Subcutaneous abdominal adipose tissue (tissue), 5 donors: ENCODE data around the gene RAB14.

ENCODE experiments used
- H3K27ac ChIP-seq: one replicate; pipeline ENCODE4 v1.7.0; 2013; ENCODE audit warnings: low read depth, mild to moderate bottlenecking, inconsistent platforms, low read length, moderate library complexity
- H3K27me3 ChIP-seq, 5 donors: one replicate each; pipeline ENCODE4 v1.7.0; 2013; ENCODE audit warnings: low read length in 5 of 5, inconsistent platforms in 1 of 5; ENCODE audit not compliant: control insufficient read depth in 5 of 5, insufficient read depth in 4 of 5
- H3K36me3 ChIP-seq, 5 donors: one replicate each; pipeline ENCODE4 v1.7.0; 2013; ENCODE audit warnings: low read length in 5 of 5; ENCODE audit not compliant: control insufficient read depth in 5 of 5, insufficient read depth in 5 of 5
- H3K4me1 ChIP-seq, 5 donors: one replicate each; pipeline ENCODE4 v1.7.0; 2013; ENCODE audit warnings: low read length in 5 of 5, mild to moderate bottlenecking in 3 of 5, moderate library complexity in 1 of 5; ENCODE audit not compliant: control insufficient read depth in 5 of 5, insufficient read depth in 5 of 5
- H3K4me3 ChIP-seq, 5 donors: one replicate each; pipeline ENCODE4 v1.7.0; 2013; ENCODE audit warnings: low read length in 5 of 5, low read depth in 1 of 5
- H3K9ac ChIP-seq, 5 donors: one replicate each; pipeline ENCODE4 v1.7.0; 2013; ENCODE audit warnings: low read length in 5 of 5, mild to moderate bottlenecking in 4 of 5, moderate library complexity in 3 of 5
- H3K9me3 ChIP-seq, 5 donors: one replicate each; pipeline ENCODE4 v1.7.0; 2013; ENCODE audit warnings: low read length in 5 of 5; ENCODE audit not compliant: control insufficient read depth in 5 of 5
- donor health status: healthy.
- donor health status: healthy.
- donor health status: healthy.
- donor health status: healthy.
- donor health status: healthy.

Gene RAB14

DNA sequence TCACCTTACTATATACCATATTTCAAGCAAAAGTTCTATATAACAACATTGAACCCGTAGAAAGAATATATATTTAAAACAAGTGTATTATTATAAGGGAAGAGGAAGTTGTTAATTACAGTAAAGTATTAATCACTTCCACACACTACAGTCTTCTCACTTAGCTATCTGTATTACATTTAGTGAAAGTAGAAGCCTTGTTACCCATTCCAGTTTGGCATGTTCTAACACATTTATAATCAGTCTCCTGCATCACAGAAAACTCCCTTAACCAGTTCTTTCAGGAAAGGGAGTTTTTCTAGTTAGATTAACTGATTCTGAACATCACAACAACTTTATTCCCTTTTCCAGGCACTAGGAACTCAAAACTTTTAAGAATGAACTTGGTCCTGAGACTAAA, 6.9 kb downstream of the RAB14 start:
- Histone ChIP-seq H3K36me3 (no peaks in the 10 kb centered on the region), H3K4me1 (peaks cover 0 to 86% (median 63%) of the 10 kb centered on the region in 5 donors), H3K27ac (no peak overlapping the region), H3K9ac (no peak overlapping the region), H3K9me3 (no peaks in the 10 kb centered on the region), H3K27me3 (no peaks in the 10 kb centered on the region), H3K4me3 (no peak overlapping the region)

GRCh38 chr9:121192959-121193640, 8.6 kb downstream of the RAB14 start:
- Histone ChIP-seq H3K27ac (no peak overlapping the region), H3K9ac (peak overlapping the region in 1 of 5 donors; percentile 9), H3K27me3 (no peaks in the 10 kb centered on the region), H3K4me3 (no peak overlapping the region), H3K36me3 (no peaks in the 10 kb centered on the region), H3K9me3 (no peaks in the 10 kb centered on the region), H3K4me1 (peaks cover 0 to 71% (median 46%) of the 10 kb centered on the region in 5 donors)

DNA sequence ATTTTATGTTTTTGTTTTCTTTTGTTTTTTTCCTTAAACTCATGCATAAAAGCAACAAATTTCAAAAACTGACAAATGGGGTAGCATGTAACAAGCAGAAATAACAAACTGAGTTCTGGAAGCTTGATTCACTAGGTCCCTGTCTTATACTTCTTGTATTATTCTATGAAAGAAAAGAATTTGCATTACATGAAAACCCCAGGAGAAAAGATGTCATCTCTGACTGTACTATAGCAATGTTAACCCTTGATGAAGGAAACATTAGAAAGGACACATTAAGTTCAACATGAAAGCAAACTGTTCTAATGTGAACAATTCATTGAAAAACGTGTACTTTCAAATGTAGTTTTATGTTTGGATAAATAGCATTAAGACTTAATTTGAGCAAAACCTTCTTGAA, 9.2 kb downstream of the RAB14 start:
- Histone ChIP-seq H3K9me3 (no peaks in the 10 kb centered on the region), H3K4me1 (peaks cover 0 to 69% (median 41%) of the 10 kb centered on the region in 5 donors), H3K27ac (no peak overlapping the region), H3K36me3 (no peaks in the 10 kb centered on the region), H3K4me3 (no peak overlapping the region), H3K27me3 (no peaks in the 10 kb centered on the region), H3K9ac (no peak overlapping the region)

DNA sequence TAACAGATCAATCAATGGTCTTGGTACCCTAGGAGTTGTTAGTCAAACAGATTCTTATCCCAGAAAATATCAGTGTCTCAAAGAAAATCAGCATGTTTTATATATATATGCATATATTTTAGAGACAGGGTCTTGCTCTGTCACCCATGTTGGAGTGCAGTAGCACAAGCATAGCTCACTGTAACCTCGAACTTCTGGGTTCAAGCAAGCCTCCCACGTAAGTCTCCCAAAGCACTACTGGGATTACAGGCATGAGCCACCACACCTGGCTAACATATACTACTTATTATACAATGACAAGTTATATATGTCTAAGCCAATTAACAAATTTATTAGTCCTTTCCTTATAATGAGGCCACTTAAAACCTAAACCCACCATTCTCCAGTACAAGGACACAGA, 10.4 kb downstream of the RAB14 start:
- Histone ChIP-seq H3K9me3 (no peaks in the 10 kb centered on the region), H3K4me3 (no peak overlapping the region), H3K36me3 (peaks cover 0 to under 1% (median 0%) of the 10 kb centered on the region in 5 donors), H3K4me1 (peaks cover 0 to 64% (median 28%) of the 10 kb centered on the region in 5 donors), H3K27me3 (no peaks in the 10 kb centered on the region), H3K27ac (no peak overlapping the region), H3K9ac (no peak overlapping the region)

DNA sequence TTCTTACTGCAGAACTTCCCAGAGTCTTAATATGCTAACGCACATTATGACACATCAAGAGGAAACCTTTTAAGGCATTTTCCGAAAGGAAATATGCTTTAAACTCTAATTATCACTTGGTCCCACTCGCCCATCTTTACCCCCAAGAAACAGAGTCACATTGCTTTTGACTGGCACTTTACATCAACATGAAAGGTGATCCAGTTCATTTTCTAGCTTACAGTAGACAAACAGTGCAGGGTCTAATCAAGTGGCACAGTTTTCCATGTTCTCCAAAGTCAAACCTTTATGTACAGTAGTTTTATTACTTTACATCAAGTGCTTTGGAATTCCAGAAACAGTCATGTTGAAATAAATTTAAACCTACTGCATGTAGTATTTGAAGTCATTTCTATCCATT, 12.0 kb downstream of the RAB14 start:
- Histone ChIP-seq H3K9me3 (no peaks in the 10 kb centered on the region), H3K9ac (no peak overlapping the region), H3K4me3 (no peak overlapping the region), H3K27me3 (no peaks in the 10 kb centered on the region), H3K36me3 (peaks cover 0 to 10% (median 9%) of the 10 kb centered on the region in 5 donors), H3K27ac (no peak overlapping the region), H3K4me1 (peaks cover 0 to 52% (median 27%) of the 10 kb centered on the region in 5 donors)

GRCh38 chr9:121189006-121189405, 12.7 kb downstream of the RAB14 start:
- H3K4me1 ChIP-seq: peaks cover 0 to 51% (median 28%) of the 10 kb centered on the region in 5 donors
- no peak overlapping the region for H3K4me3 ChIP-seq
- H3K36me3 ChIP-seq: peaks cover 0 to 10% (median 9%) of the 10 kb centered on the region in 5 donors
- H3K9ac ChIP-seq: no peak overlapping the region
- no peak overlapping the region for H3K27ac ChIP-seq
- H3K9me3 ChIP-seq: no peaks in the 10 kb centered on the region
- no peaks in the 10 kb centered on the region for H3K27me3 ChIP-seq

- peaks cover 0 to 50% (median 35%) of the 10 kb centered on the region in 5 donors for H3K4me1 ChIP-seq
Measured at GRCh38 chr9:121187636-121188305, 13.9 kb downstream of the RAB14 start.

DNA sequence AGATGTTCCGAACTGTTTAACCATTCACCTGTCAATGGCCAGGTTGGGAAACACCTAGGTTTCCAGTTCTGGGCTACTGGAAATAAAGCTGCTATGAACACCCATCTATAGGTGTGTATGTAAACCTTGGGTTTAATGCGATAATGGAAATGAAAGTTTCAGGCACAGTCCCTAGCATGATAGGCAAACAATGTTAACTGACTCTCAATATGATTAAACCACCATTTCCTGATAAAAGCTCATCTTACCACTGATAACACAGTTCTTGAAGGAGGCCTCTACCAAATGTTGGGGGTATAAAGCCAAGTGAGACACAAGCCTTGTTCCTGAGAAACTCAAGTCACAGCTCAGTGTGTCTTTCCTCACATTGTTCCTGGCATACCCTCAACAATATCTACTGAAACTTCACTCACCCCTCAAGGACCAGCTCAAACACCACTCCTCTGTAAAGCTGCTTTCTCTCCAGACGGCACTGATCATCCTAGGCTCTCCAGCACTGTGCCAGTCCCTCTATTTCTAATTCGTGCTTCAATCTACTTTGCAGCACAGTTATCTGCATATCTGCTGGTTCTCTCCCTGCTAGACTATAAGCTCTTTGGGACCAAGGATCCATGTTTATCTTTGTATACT, 15.8 kb downstream of the RAB14 start:
- Histone ChIP-seq H3K27ac (no peak overlapping the region), H3K4me1 (peaks cover 0 to 40% (median 28%) of the 10 kb centered on the region in 5 donors), H3K9ac (peak overlapping the region in 1 of 5 donors; percentile 38), H3K36me3 (peaks cover 11 to 24% (median 21%) of the 10 kb centered on the region in 5 donors), H3K27me3 (no peaks in the 10 kb centered on the region), H3K4me3 (no peak overlapping the region), H3K9me3 (no peaks in the 10 kb centered on the region)

More at GRCh38 chr9:121187636-121188305, 13.9 kb downstream of the RAB14 start:
- peak overlapping the region; percentile 19 for H3K27ac ChIP-seq
- H3K4me3 ChIP-seq: no peak overlapping the region
- no peaks in the 10 kb centered on the region for H3K9me3 ChIP-seq
- no peaks in the 10 kb centered on the region for H3K27me3 ChIP-seq
- peaks cover 5 to 10% (median 9%) of the 10 kb centered on the region in 5 donors for H3K36me3 ChIP-seq
- peak overlapping the region in 1 of 5 donors; percentile 51 for H3K9ac ChIP-seq

- H3K36me3 ChIP-seq: peaks cover 13 to 30% (median 26%) of the 10 kb centered on the region in 5 donors
- H3K27ac ChIP-seq: no peak overlapping the region
- H3K4me1 ChIP-seq: peaks cover 0 to 36% (median 22%) of the 10 kb centered on the region in 5 donors
- no peak overlapping the region for H3K4me3 ChIP-seq
- no peaks in the 10 kb centered on the region for H3K9me3 ChIP-seq
- H3K9ac ChIP-seq: no peak overlapping the region
- H3K27me3 ChIP-seq: no peaks in the 10 kb centered on the region
Measured at GRCh38 chr9:121185178-121185745, 16.4 kb downstream of the RAB14 start.
